Astrocyte of the hippocampus (primary cell): Measurements from ENCODE around the gene MAML1.
A peak's percentile ranks its signal among the peaks of the same experiment; 100 is the strongest.

Source experiments
- DNase-seq: peaks from one replicate; pipeline ENCODE4 v3.0.0; 2011; ENCODE audit warnings: low read depth, low spot score

Gene MAML1

GRCh38 chr5:179793468-179794139, 61.0 kb downstream of the MAML1 start, which contains the start of gene LTC4S:
TSS of gene LTC4S (plus strand) at chr5:179793986. CDS start at chr5:179794081, 95 bp downstream.
- DNase-seq, result peak; percentile 77

- DNase-seq, result no peak
These were observed 61.5 kb downstream of the MAML1 start for GRCh38 chr5:179794171-179794570.

GRCh38 chr5:179794575-179794974, 62.0 kb downstream of the MAML1 start:
- no peak for DNase-seq

- DNase-seq, result peak; percentile 30
These were observed 62.6 kb downstream of the MAML1 start for GRCh38 chr5:179795049-179795862.

- DNase-seq, result peak; percentile 95
These were observed 63.5 kb downstream of the MAML1 start for GRCh38 chr5:179795863-179796833.

- DNase-seq, result no peak
These were observed 64.4 kb downstream of the MAML1 start for GRCh38 chr5:179796877-179797608.

GRCh38 chr5:179797741-179798140, 65.1 kb downstream of the MAML1 start:
- no peak for DNase-seq

- DNase-seq, result no peak
These were observed 65.6 kb downstream of the MAML1 start for GRCh38 chr5:179798144-179798770.

GRCh38 chr5:179798771-179799643, 66.4 kb downstream of the MAML1 start:
- DNase-seq, result no peak

- no peak for DNase-seq
These were observed 67.0 kb downstream of the MAML1 start for GRCh38 chr5:179799644-179799973.

- DNase-seq, result no peak
These were observed 67.6 kb downstream of the MAML1 start for GRCh38 chr5:179800071-179800695.

- no peak for DNase-seq
These were observed 68.1 kb downstream of the MAML1 start for GRCh38 chr5:179800696-179801201.

GRCh38 chr5:179801304-179802206, 68.9 kb downstream of the MAML1 start:
- DNase-seq, result peak; percentile 64

- DNase-seq, result no peak
These were observed 69.7 kb downstream of the MAML1 start for GRCh38 chr5:179802207-179802883.

GRCh38 chr5:179802950-179803562, 70.4 kb downstream of the MAML1 start:
- no peak for DNase-seq

- no peak for DNase-seq
These were observed 71.3 kb downstream of the MAML1 start for GRCh38 chr5:179803651-179804554.
